Heart right ventricle (tissue), 16 donors: ENCODE measurements around the gene KLHDC8A. TPM values are rescaled to one million over a fixed set of nuclear protein-coding genes. Genes with fewer than 3 reads are reported as not detected.

Experiments used
- ATAC-seq, 8 donors: fragments of 200-7000 bp; cut with Tn5 transposase; one replicate each; pipeline ENCODE4 v1.9.1; 2020; ENCODE audit warnings: mild to moderate bottlenecking in 8 of 8, moderate library complexity in 8 of 8, moderate number of reproducible peaks in 1 of 8
- DNase-seq, 2 donors: peaks; one replicate each; pipeline ENCODE4 v3.0.0-alpha.2; 2020
- H3K27ac ChIP-seq, 10 donors: fragments of 200-600 bp; sonication (generic) in 2 of 10; one replicate each; pipeline versions ENCODE4 v1.5.0 to v1.8.0; 2020 to 2022; ENCODE audit warnings: mild to moderate bottlenecking in 3 of 10
- H3K27me3 ChIP-seq, 7 donors: fragments of 200-600 bp; one replicate each; pipeline ENCODE4 v1.8.0; 2021 to 2022; ENCODE audit warnings: mild to moderate bottlenecking in 2 of 7
- H3K36me3 ChIP-seq, 9 donors: fragments of 200-600 bp; sonication (generic) in 1 of 9; one replicate each; pipeline versions ENCODE4 v1.5.0 to v1.8.0; 2020 to 2022; ENCODE audit warnings: mild to moderate bottlenecking in 2 of 9
- H3K4me1 ChIP-seq, 9 donors: fragments of 200-600 bp; sonication (generic) in 1 of 9; one replicate each; pipeline versions ENCODE4 v1.5.0 to v1.8.0; 2020 to 2022; ENCODE audit warnings: mild to moderate bottlenecking in 4 of 9
- H3K4me3 ChIP-seq, 10 donors: fragments of 200-600 bp; sonication (generic) in 2 of 10; one replicate each; pipeline versions ENCODE4 v1.5.0 to v1.8.0; 2020 to 2022; ENCODE audit warnings: mild to moderate bottlenecking in 7 of 10, moderate library complexity in 2 of 10
- H3K9me3 ChIP-seq, 11 donors: fragments of 200-600 bp in 10 of 11; sonication (generic) in 2 of 11; one replicate each; pipeline versions ENCODE4 v1.5.0 to v1.8.0; 2013 to 2022; ENCODE audit warnings: mild to moderate bottlenecking in 2 of 11, control low read depth in 1 of 11, moderate library complexity in 1 of 11
- CTCF ChIP-seq, 9 donors: fragments of 200-600 bp; sonication (generic) in 2 of 9; IDR thresholded peaks; one replicate each; pipeline versions ENCODE4 v1.5.0 to v1.8.0; 2021 to 2022; ENCODE audit warnings: antibody characterized with exemption in 9 of 9, mild to moderate bottlenecking in 5 of 9, moderate library complexity in 1 of 9
- WGBS, 2 donors: extraction: QIAGEN DNeasy Blood & Tissue Kit; methylation state at CpG; one replicate each; pipeline ENCODE4 v1.1.7; 2013; ENCODE audit warnings: inconsistent platforms in 1 of 2; 5-methylcytosine and 5-hydroxymethylcytosine counted together
- intact Hi-C, 10 donors: fragments of 100-400 bp; cut with DNase I; formaldehyde crosslinking; loops; one replicate each; pipeline versions ENCODE4 v1.11.1 to v1.14.2; 2022
- polyA plus RNA-seq, 2 donors: library from polyadenylated mRNA; stranded (reverse); fragments of 200-250 nt; gene quantifications; one replicate each; pipeline ENCODE4 v1.2.3, GENCODE V29; 2013
- total RNA-seq, 10 donors: library from RNA; stranded (reverse); fragmentation: NEBNext Ultra II Directional in 3 of 10; extraction: Animal tissue kit (Norgen Biotek cat#: 25700) in 3 of 10; gene quantifications; one replicate each; pipeline versions ENCODE4 v1.2.1 to v1.2.4, GENCODE V29; 2021 to 2023
- donor health status: Arrhythmogenic right ventricular cardiomyopathy.
- donor health status: ischemic (EF 13 %, LVEDD 7.1; RV severe dilation, severe dysfunction).
- donor health status: healthy with polysubstance abuse.
- donor health status: DM: no; HTN: yes; CAD: no.
- donor health status: DM: no; HTN: no; CAD: no.
- donor health status: ischemic (EF 25% LVEDD 6.9; RV normal size, moderate dysfunction).
- donor health status: ischemic (EF 25% LVEDD 5.7; RV mildly dilated, moderate dysfunction).
- donor health status: healthy.
- donor health status: DM: yes; HTN: yes; CAD: no.
- donor health status: Ischemic cardiomyopathy.
- donor health status: ischemic (EF 35%, LVEDD 5.7; RV mildly dilated, moderate dysfunction).
- donor health status: nonischemic (EF 11% LVEDD 7.7; RV severe dilation, severe dysfunction).
- donor health status: DM: yes; HTN: yes; CAD: no.
- donor health status: PGD.
- donor health status: ischemic (EF 29% LVEDD 5.4; RV normal size, mild dysfunction).
- donor health status: nonischemic (EF 23%, LVEDD 6.1; RV moderate dilation, normal function).

KLHDC8A gene
- total and polyA plus RNA-seq, 12 donors, result 0.15 to 0.16 TPM; not detected in 10

- peak overlapping the region in 1 of 10 donors; percentile 17 for H3K4me3 ChIP-seq
- 40 to 42% methylated on average over 8 of the region's 8 CpGs for WGBS, 2 donors
- H3K9me3 ChIP-seq, result no peaks in the 10 kb centered on the region
- no peaks in the 10 kb centered on the region for H3K27me3 ChIP-seq
- TF ChIP-seq CTCF (IDR thresholded peaks at IDR 0.05), result no peak
- ATAC-seq (peak; percentile 18 to 63 (median 56)), DNase-seq (peak in 1 of 2 donors; percentile 37)
- peaks cover 5 to 62% (median 22%) of the 10 kb centered on the region in 9 donors for H3K4me1 ChIP-seq
- no peaks in the 10 kb centered on the region for H3K36me3 ChIP-seq
- H3K27ac ChIP-seq, result peak overlapping the region in 3 of 10 donors; percentile 7 to 87 (median 38)
- intact Hi-C loops, result no loop called here
Observed at GRCh38 chr1:205287767-205288559, 68.8 kb downstream of the KLHDC8A start.

GRCh38 chr1:205287076-205287475 is 69.6 kb downstream of the KLHDC8A start:
- H3K36me3 ChIP-seq, result no peaks in the 10 kb centered on the region
- WGBS, 2 donors, result 93 to 95% methylated on average over 3 of the region's 3 CpGs
- no peaks in the 10 kb centered on the region for H3K9me3 ChIP-seq
- DNase-seq (no peak), ATAC-seq (no peak)
- intact Hi-C loops, result no loop called here
- H3K27ac ChIP-seq, result peak overlapping the region in 2 of 10 donors; percentile 38 to 87
- H3K4me3 ChIP-seq, result no peak overlapping the region
- H3K27me3 ChIP-seq, result no peaks in the 10 kb centered on the region
- H3K4me1 ChIP-seq, result peaks cover 5 to 62% (median 22%) of the 10 kb centered on the region in 9 donors
- TF ChIP-seq CTCF (IDR thresholded peaks at IDR 0.05), result no peak

GRCh38 chr1:205286335-205286950 is 70.3 kb downstream of the KLHDC8A start:
- TF ChIP-seq CTCF (IDR thresholded peaks at IDR 0.05), result no peak
- peaks cover 5 to 62% (median 22%) of the 10 kb centered on the region in 9 donors for H3K4me1 ChIP-seq
- H3K27ac ChIP-seq, result peak overlapping the region in 1 of 10 donors; percentile 87
- 92 to 96% methylated on average over 9 of the region's 9 CpGs for WGBS, 2 donors
- no peaks in the 10 kb centered on the region for H3K9me3 ChIP-seq
- ATAC-seq (no peak), DNase-seq (no peak)
- peak overlapping the region in 1 of 10 donors; percentile 8 for H3K4me3 ChIP-seq
- intact Hi-C loops, result no loop called here
- no peaks in the 10 kb centered on the region for H3K36me3 ChIP-seq
- no peaks in the 10 kb centered on the region for H3K27me3 ChIP-seq

Other genes starting within 250 kb of the KLHDC8A start
- 10 to 100 TPM in 3 of 10 donors, 1 to 10 TPM in 7; 8.2 to 12.4 (median 9.1) TPM for gene RBBP5, start 234.9 kb downstream of the KLHDC8A start, total RNA-seq
- gene RBBP5, start 234.9 kb downstream of the KLHDC8A start, polyA plus RNA-seq, result 1 to 10 TPM; 3.4 to 4.0 TPM
- 1 to 10 TPM; 5.7 to 9.5 (median 8.0) TPM for gene DSTYK, start 145.2 kb downstream of the KLHDC8A start, total RNA-seq
- 1 to 10 TPM; 2.6 to 3.2 TPM for gene DSTYK, start 145.2 kb downstream of the KLHDC8A start, polyA plus RNA-seq
- gene TMCC2, start 129.0 kb downstream of the KLHDC8A start, total RNA-seq, result 1 to 10 TPM in 9 of 10 donors, under 1 TPM in 1; 0.62 to 2.6 (median 1.8) TPM
- 1 to 10 TPM; 1.1 to 1.8 TPM for gene TMCC2, start 129.0 kb downstream of the KLHDC8A start, polyA plus RNA-seq
- 1 to 10 TPM in 2 of 10 donors, under 1 TPM in 8; 0.25 to 3.1 (median 0.56) TPM for gene NUAK2, start 35.2 kb downstream of the KLHDC8A start, total RNA-seq
- under 1 TPM; 0.29 to 0.45 TPM for gene NUAK2, start 35.2 kb downstream of the KLHDC8A start, polyA plus RNA-seq
- gene LEMD1, start 65.1 kb upstream of the KLHDC8A start, total RNA-seq, result not detected
- not detected for gene LEMD1, start 65.1 kb upstream of the KLHDC8A start, polyA plus RNA-seq
- gene BLACAT1, start 99.1 kb upstream of the KLHDC8A start, total RNA-seq, result under 1 TPM in 1 of 10 donors, not detected in 9; 0.15 TPM
- gene BLACAT1, start 99.1 kb upstream of the KLHDC8A start, polyA plus RNA-seq, result not detected
- gene CDK18, start 147.7 kb upstream of the KLHDC8A start, total RNA-seq, result 100 to 1,000 TPM; 122 to 199 (median 164) TPM
- 100 to 1,000 TPM in 1 of 2 donors, 10 to 100 TPM in 1; 41.4 to 156 TPM for gene CDK18, start 147.7 kb upstream of the KLHDC8A start, polyA plus RNA-seq